BLaER1 treated with 17β-estradiol and CSF1 and Interleukin-3, amounts not matched to agents 10 nM and 100 nM (cell line): ENCODE results near the gene ZIC2.

Source experiments
- H3K27ac ChIP-seq, 11 experiments: shearing (Covaris generic); formaldehyde crosslinking; 2 replicates each; pipeline ENCODE4 v1.8.1; 2022
- H3K27me3 ChIP-seq, 11 experiments: shearing (Covaris generic); formaldehyde crosslinking; 2 replicates each; pipeline ENCODE4 v1.8.1; 2022
- H3K36me3 ChIP-seq, 11 experiments: shearing (Covaris generic); formaldehyde crosslinking; 2 replicates each; pipeline ENCODE4 v1.8.1; 2022
- H3K4me1 ChIP-seq, 10 experiments: shearing (Covaris generic); formaldehyde crosslinking; 2 replicates each; pipeline ENCODE4 v1.8.1; 2022
- H3K4me2 ChIP-seq, 11 experiments: shearing (Covaris generic); formaldehyde crosslinking; 2 replicates each; pipeline ENCODE4 v1.8.1; 2022
- H3K4me3 ChIP-seq, 10 experiments: shearing (Covaris generic); formaldehyde crosslinking; 2 replicates each; pipeline ENCODE4 v1.8.1; 2022
- H3K9ac ChIP-seq, 11 experiments: shearing (Covaris generic); formaldehyde crosslinking; 2 replicates each; pipeline ENCODE4 v1.8.1; 2022
- H3K9me3 ChIP-seq, 11 experiments: shearing (Covaris generic); formaldehyde crosslinking; replicated peaks in 1 of 11; 2 replicates each; pipeline ENCODE4 v1.8.1; 2022
- H4K20me1 ChIP-seq, 11 experiments: shearing (Covaris generic); formaldehyde crosslinking; 2 replicates each; pipeline ENCODE4 v1.8.1; 2022
- Cebpa-rat ChIP-seq, 11 experiments: shearing (Covaris generic); IDR thresholded peaks; 2 replicates each; pipeline ENCODE4 v1.8.1; 2022

The ZIC2 gene

GRCh38 chr13:99991013-99991827 is 9.6 kb downstream of the ZIC2 start:
- TF ChIP-seq Cebpa-rat (IDR thresholded peaks at IDR 0.05): no peak
- no peak overlapping the region for H3K4me3 ChIP-seq
- H3K4me1 ChIP-seq: no peaks in the 10 kb centered on the region
- no peak overlapping the region for H3K9ac ChIP-seq
- H3K9me3 ChIP-seq: peaks cover 7 to 48% (median 31%) of the 10 kb centered on the region in 11 experiments; a peak in 19 of 22 replicates
- no peak overlapping the region for H3K4me2 ChIP-seq
- H4K20me1 ChIP-seq: peaks cover 0 to 94% (median 63%) of the 10 kb centered on the region in 11 experiments; a peak in 18 of 22 replicates
- no peaks in the 10 kb centered on the region for H3K36me3 ChIP-seq
- peaks cover 100% of the 10 kb centered on the region in 11 experiments for H3K27me3 ChIP-seq
- no peak overlapping the region for H3K27ac ChIP-seq

- no peak overlapping the region for H3K4me2 ChIP-seq
- no peaks in the 10 kb centered on the region for H3K36me3 ChIP-seq
- H3K4me3 ChIP-seq: no peak overlapping the region
- no peak overlapping the region for H3K9ac ChIP-seq
- H3K27me3 ChIP-seq: peaks cover 100% of the 10 kb centered on the region in 11 experiments
- TF ChIP-seq Cebpa-rat (IDR thresholded peaks at IDR 0.05): no peak
- no peak overlapping the region for H3K27ac ChIP-seq
- peaks cover 0 to 88% (median 55%) of the 10 kb centered on the region in 11 experiments; a peak in 18 of 22 replicates for H4K20me1 ChIP-seq
- H3K9me3 ChIP-seq: peaks cover 10 to 52% (median 32%) of the 10 kb centered on the region in 11 experiments; a peak in 19 of 22 replicates
- no peaks in the 10 kb centered on the region for H3K4me1 ChIP-seq
Observed at GRCh38 chr13:99991828-99992775, 10.5 kb downstream of the ZIC2 start.

- Histone ChIP-seq H3K27me3 (peaks cover 100% of the 10 kb centered on the region in 11 experiments), H3K9me3 (peaks cover 12 to 56% (median 36%) of the 10 kb centered on the region in 11 experiments; a peak in 19 of 22 replicates), H3K27ac (no peak overlapping the region), H3K36me3 (no peaks in the 10 kb centered on the region), H3K4me1 (no peaks in the 10 kb centered on the region), H4K20me1 (peaks cover 0 to 87% (median 55%) of the 10 kb centered on the region in 11 experiments; a peak in 18 of 22 replicates), H3K4me3 (no peak overlapping the region), H3K9ac (no peak overlapping the region), H3K4me2 (no peak overlapping the region)
- no peak for TF ChIP-seq Cebpa-rat (IDR thresholded peaks at IDR 0.05)
Observed at GRCh38 chr13:99992949-99993351, 11.4 kb downstream of the ZIC2 start.

DNA sequence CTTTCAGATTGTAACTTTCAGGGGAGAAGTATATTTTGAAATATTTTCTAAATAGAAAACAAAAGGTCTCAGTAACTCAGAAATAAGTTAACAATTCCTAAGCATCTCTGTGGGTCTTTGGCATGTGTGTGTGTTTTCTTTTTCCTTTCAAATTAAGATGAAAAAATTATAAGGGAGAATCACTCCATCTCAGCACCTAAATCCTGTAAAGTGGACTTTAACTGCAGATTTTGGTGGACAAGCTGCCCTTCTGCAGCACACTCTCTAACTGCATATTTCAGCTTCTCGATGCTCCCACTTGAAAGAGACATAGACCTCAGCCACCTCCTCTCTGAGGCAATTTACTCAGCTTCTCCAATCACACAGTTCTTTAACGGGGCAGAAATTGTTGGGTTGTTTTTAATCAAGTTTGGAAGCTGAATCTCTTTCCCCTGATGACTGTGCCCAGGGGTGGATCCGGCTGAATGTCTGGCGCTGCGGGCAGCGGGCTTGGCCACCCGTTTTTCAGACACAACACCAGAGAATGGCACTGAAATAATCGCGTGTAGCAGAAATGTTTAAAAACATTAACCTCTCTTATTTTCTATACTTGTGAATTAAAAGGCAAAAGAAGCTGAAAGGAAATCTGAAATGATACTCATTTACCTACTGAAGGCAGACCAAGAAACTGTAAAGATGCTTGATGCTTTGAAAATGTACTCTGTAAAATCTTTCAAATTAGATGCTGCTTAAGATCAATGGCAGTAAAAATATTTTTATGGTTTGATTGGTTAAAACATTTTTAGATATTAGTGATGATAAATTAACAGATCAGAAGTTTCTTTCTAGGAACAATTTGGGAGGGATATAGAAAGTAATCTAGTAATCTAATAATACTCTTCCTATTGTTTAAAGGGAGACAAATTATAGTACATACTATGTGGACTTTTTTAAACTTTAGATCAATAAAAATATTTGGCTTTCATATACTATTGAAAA is 12.4 kb downstream of the ZIC2 start:
- Histone ChIP-seq H3K4me2 (no peak overlapping the region), H3K27ac (no peak overlapping the region), H3K9me3 (peaks cover 12 to 55% (median 35%) of the 10 kb centered on the region in 11 experiments; a peak in 19 of 22 replicates), H3K4me1 (no peaks in the 10 kb centered on the region), H3K4me3 (no peak overlapping the region), H3K9ac (no peak overlapping the region), H4K20me1 (peaks cover 0 to 80% (median 50%) of the 10 kb centered on the region in 11 experiments; a peak in 18 of 22 replicates), H3K36me3 (no peaks in the 10 kb centered on the region), H3K27me3 (peaks cover 96 to 100% (median 100%) of the 10 kb centered on the region in 11 experiments)
- no peak for TF ChIP-seq Cebpa-rat (IDR thresholded peaks at IDR 0.05)

- peaks cover 0 to 73% (median 43%) of the 10 kb centered on the region in 11 experiments; a peak in 18 of 22 replicates for H4K20me1 ChIP-seq
- no peak overlapping the region for H3K4me3 ChIP-seq
- no peaks in the 10 kb centered on the region for H3K36me3 ChIP-seq
- peaks cover 12 to 49% (median 29%) of the 10 kb centered on the region in 11 experiments; a peak in 19 of 22 replicates for H3K9me3 ChIP-seq
- H3K27ac ChIP-seq: no peak overlapping the region
- no peak overlapping the region for H3K4me2 ChIP-seq
- H3K9ac ChIP-seq: no peak overlapping the region
- H3K27me3 ChIP-seq: peaks cover 89 to 100% (median 97%) of the 10 kb centered on the region in 11 experiments
- no peak for TF ChIP-seq Cebpa-rat (IDR thresholded peaks at IDR 0.05)
- no peaks in the 10 kb centered on the region for H3K4me1 ChIP-seq
Observed at GRCh38 chr13:99994638-99995020, 13.0 kb downstream of the ZIC2 start.

DNA sequence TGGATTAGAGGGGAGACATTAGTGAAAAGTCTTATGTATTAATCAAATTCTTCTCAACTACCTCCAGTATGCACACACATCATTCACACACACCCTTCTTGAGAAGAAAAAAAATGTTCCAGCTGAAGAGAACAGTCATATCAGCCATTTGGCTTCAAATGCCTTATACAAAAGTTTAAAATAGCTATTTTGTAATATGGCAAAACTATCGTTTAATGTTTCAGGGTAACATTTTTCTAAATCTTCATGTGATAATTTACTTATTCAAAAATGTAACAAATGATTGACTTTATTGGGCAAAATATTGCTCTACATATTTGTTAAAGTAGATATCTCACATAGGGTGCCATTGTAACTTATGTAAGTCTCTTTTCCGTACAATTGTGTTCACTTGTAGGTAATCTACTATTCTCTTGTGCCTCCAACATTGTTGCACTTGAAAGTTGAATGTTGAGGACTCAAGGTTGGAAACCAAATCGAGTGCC is 13.6 kb downstream of the ZIC2 start:
- Histone ChIP-seq H3K4me3 (no peak overlapping the region), H3K9me3 (peaks cover 12 to 43% (median 24%) of the 10 kb centered on the region in 11 experiments; a peak in 18 of 22 replicates), H3K27ac (no peak overlapping the region), H3K9ac (no peak overlapping the region), H3K27me3 (peaks cover 84 to 97% (median 93%) of the 10 kb centered on the region in 11 experiments), H3K4me1 (no peaks in the 10 kb centered on the region), H4K20me1 (peaks cover 0 to 69% (median 38%) of the 10 kb centered on the region in 11 experiments; a peak in 18 of 22 replicates), H3K4me2 (no peak overlapping the region), H3K36me3 (no peaks in the 10 kb centered on the region)
- TF ChIP-seq Cebpa-rat (IDR thresholded peaks at IDR 0.05): no peak

DNA sequence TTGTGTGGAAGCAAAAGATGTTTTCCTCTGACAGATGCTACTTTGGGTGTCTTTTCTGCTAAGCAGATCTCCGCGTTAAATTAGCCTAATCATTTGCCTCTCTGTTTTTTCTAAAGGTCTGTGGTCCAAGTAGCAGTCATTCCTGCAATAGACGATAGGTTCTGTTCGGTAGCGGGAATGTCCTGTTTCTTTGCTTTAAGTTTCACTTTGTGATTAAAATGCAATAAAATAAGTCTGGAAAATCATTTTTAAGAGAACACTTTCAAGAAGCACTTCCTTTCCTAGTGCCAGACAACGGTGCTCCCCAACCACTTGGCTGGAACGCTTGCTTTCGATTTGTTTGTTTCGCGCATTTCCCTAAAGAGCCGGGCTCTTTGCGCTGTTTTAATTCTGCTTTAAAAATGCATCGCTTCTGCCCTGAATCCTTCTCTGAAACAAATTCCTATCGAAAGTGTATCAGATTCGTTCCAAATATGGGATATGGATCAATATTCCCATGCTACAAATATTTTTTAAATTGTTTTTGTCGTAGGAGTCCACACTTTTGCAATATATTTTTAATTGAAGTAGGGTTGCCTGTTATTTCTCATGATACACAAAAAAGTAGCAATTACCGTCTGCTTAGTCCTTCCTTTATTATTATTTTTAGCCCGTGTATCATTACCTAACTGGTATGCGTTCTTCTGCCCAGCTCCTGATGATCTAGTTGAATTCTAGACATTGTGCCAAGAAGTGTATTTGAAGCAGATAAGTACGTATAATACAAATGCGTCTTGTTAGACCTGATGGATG is 14.2 kb downstream of the ZIC2 start:
- H3K9me3 ChIP-seq: peaks cover 9 to 37% (median 19%) of the 10 kb centered on the region in 11 experiments; a peak in 18 of 22 replicates
- H3K4me1 ChIP-seq: no peaks in the 10 kb centered on the region
- peaks cover 0 to 62% (median 32%) of the 10 kb centered on the region in 11 experiments; a peak in 18 of 22 replicates for H4K20me1 ChIP-seq
- H3K27me3 ChIP-seq: peaks cover 77 to 93% (median 87%) of the 10 kb centered on the region in 11 experiments
- H3K4me3 ChIP-seq: no peak overlapping the region
- H3K4me2 ChIP-seq: no peak overlapping the region
- no peak for TF ChIP-seq Cebpa-rat (IDR thresholded peaks at IDR 0.05)
- no peaks in the 10 kb centered on the region for H3K36me3 ChIP-seq
- H3K27ac ChIP-seq: no peak overlapping the region
- no peak overlapping the region for H3K9ac ChIP-seq
